GM19240 (cell line): ENCODE measurements around the gene ANO2.

Experiments
- DNase-seq: peaks from one replicate; pipeline ENCODE4 v3.0.0; 2011; ENCODE audit warnings: low spot score; ENCODE audit not compliant: insufficient read length

ANO2 gene

GRCh38 chr12:5783289-5783920 is 161.7 kb downstream of the ANO2 start:
- no peak for DNase-seq

- DNase-seq = no peak
Observed at GRCh38 chr12:5780536-5780935, 164.5 kb downstream of the ANO2 start.

- no peak for DNase-seq
Observed at GRCh38 chr12:5779401-5779800, 165.7 kb downstream of the ANO2 start.

GRCh38 chr12:5778821-5779220 is 166.2 kb downstream of the ANO2 start:
- DNase-seq = no peak

- DNase-seq = no peak
Observed at GRCh38 chr12:5777451-5777850, 167.6 kb downstream of the ANO2 start.

- DNase-seq = no peak
Observed at GRCh38 chr12:5776091-5776490, 169.0 kb downstream of the ANO2 start.

- no peak for DNase-seq
Observed at GRCh38 chr12:5773550-5773949, 171.5 kb downstream of the ANO2 start.

GRCh38 chr12:5771756-5772155 is 173.3 kb downstream of the ANO2 start:
- DNase-seq = no peak

- no peak for DNase-seq
Observed at GRCh38 chr12:5770727-5771126, 174.3 kb downstream of the ANO2 start.

- no peak for DNase-seq
Observed at GRCh38 chr12:5768581-5769196, 176.4 kb downstream of the ANO2 start.

GRCh38 chr12:5768171-5768570 is 176.9 kb downstream of the ANO2 start:
- DNase-seq = no peak

- no peak for DNase-seq
Observed at GRCh38 chr12:5758347-5758746, 186.7 kb downstream of the ANO2 start.

GRCh38 chr12:5756338-5756842 is 188.7 kb downstream of the ANO2 start:
- DNase-seq = no peak

- DNase-seq = no peak
Observed at GRCh38 chr12:5748027-5748426, 197.0 kb downstream of the ANO2 start.

GRCh38 chr12:5746917-5747316 is 198.1 kb downstream of the ANO2 start:
- no peak for DNase-seq

GRCh38 chr12:5746036-5746908 is 198.8 kb downstream of the ANO2 start:
- DNase-seq = no peak

GRCh38 chr12:5745251-5745888 is 199.7 kb downstream of the ANO2 start:
- peak; percentile 41 for DNase-seq

GRCh38 chr12:5742258-5742657 is 202.8 kb downstream of the ANO2 start:
- DNase-seq = no peak

GRCh38 chr12:5739917-5740316 is 205.1 kb downstream of the ANO2 start:
- no peak for DNase-seq

GRCh38 chr12:5737778-5738177 is 207.3 kb downstream of the ANO2 start:
- DNase-seq = no peak

GRCh38 chr12:5736527-5736926 is 208.5 kb downstream of the ANO2 start:
- DNase-seq = no peak

- no peak for DNase-seq
Observed at GRCh38 chr12:5736016-5736415, 209.0 kb downstream of the ANO2 start.
